AG04450 (cell line): ENCODE results near the gene TTC28. TPM values are rescaled to one million over a fixed set of nuclear protein-coding genes. Genes with fewer than 3 reads are reported as not detected.
A peak's percentile ranks its signal among the peaks of the same experiment; 100 is the strongest.

ENCODE experiments used
- CTCF ChIA-PET: fragments of 300-600, 350-600 bp; formaldehyde crosslinking; extraction: SDS; loops from one replicate; lab custom pipeline; 2022; ENCODE audit warnings: antibody characterized with exemption, inconsistent platforms; lab: Charles Lee
- POLR2A ChIA-PET: fragments of 350-600 bp; formaldehyde crosslinking; extraction: SDS; loops from one replicate; lab custom pipeline; 2021; ENCODE audit warnings: antibody characterized with exemption, inconsistent platforms; lab: Yijun Ruan, JAX
- DNase-seq: peaks from one replicate; pipeline ENCODE4 v3.0.0-alpha.2; 2011; ENCODE audit warnings: low read depth, low spot score
- H3K27ac ChIP-seq: one replicate; pipeline ENCODE4 v1.5.1; 2012; ENCODE audit warnings: low read depth, low read length, control low read depth
- H3K27me3 ChIP-seq: one replicate; pipeline ENCODE4 v1.6.0; 2012; ENCODE audit warnings: low read length; ENCODE audit not compliant: control insufficient read depth, insufficient read depth
- H3K4me3 ChIP-seq: 2 replicates; pipeline ENCODE4 v1.5.1; 2011; ENCODE audit warnings: mild to moderate bottlenecking, low read depth, low read length, control low read depth
- H3K9me3 ChIP-seq: 2 replicates; pipeline ENCODE4 v1.5.1; 2012; ENCODE audit warnings: low read length; ENCODE audit not compliant: control insufficient read depth, insufficient read depth
- polyA plus RNA-seq: library from polyadenylated mRNA; depleted of rRNA; stranded (reverse); fragments of >200 nt; gene quantifications from 2 replicates; pipeline ENCODE4 v1.2.3, GENCODE V29; 2011
- TF ChIP-seq, protein P1 (sequence below): IDR thresholded peaks from 2 replicates; pipeline ENCODE4 v1.5.1; 2011; ENCODE audit warnings: low read depth, low read length, control low read depth, inconsistent platforms

TTC28 gene
- polyA plus RNA-seq, 1 experiment, result 11.2 TPM

DNA sequence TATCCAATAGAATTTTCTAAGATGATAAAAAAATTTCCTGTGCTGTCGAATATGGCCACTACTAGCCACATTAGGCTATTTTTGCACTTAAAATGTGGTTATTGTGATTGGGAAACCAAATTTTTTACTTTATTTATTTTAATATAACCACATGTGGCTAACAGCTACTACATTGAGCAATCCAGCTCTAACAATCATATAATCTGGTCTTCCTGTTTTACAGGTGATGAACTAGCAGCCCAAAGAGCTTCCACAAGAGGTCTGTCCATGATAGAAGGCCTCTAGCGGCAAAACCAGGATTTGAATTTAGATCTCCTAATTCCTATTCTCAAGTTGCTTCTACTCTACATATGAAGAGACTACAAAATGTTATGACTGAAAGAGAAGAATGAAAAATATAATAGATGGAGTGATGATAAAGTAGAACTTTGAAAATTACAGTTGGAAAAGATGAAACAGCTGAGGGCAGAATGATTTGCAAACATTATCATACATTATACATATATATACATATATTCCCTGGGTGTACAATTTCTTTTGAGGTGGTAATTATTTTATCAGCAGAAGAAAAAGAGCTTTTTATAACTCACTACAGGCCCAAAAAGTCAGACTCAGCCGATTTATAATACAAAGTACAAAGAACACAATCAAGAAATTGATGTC is 397.1 kb downstream of the TTC28 start:
- Histone ChIP-seq H3K27me3 (no peaks in the 10 kb centered on the region), H3K27ac (no peak overlapping the region), H3K9me3 (no peaks in the 10 kb centered on the region), H3K4me3 (no peak overlapping the region)
- CTCF ChIA-PET, result interaction anchor here (0.9 to 1.1 kb wide), 2 partner anchors 31 to 231 kb away, joined by 3 to 4 read pairs; no protein-coding TSS in a partner anchor
- DNase-seq, result peak; percentile 27
- POLR2A ChIA-PET, result interaction anchor here (0.6 kb wide), 1 partner anchor 139 kb away, joined by 3 read pairs; no protein-coding TSS in a partner anchor
- TF ChIP-seq, protein P1, sequence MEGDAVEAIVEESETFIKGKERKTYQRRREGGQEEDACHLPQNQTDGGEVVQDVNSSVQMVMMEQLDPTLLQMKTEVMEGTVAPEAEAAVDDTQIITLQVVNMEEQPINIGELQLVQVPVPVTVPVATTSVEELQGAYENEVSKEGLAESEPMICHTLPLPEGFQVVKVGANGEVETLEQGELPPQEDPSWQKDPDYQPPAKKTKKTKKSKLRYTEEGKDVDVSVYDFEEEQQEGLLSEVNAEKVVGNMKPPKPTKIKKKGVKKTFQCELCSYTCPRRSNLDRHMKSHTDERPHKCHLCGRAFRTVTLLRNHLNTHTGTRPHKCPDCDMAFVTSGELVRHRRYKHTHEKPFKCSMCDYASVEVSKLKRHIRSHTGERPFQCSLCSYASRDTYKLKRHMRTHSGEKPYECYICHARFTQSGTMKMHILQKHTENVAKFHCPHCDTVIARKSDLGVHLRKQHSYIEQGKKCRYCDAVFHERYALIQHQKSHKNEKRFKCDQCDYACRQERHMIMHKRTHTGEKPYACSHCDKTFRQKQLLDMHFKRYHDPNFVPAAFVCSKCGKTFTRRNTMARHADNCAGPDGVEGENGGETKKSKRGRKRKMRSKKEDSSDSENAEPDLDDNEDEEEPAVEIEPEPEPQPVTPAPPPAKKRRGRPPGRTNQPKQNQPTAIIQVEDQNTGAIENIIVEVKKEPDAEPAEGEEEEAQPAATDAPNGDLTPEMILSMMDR, result no peak

- Histone ChIP-seq H3K4me3 (no peak overlapping the region), H3K27me3 (no peaks in the 10 kb centered on the region), H3K9me3 (no peaks in the 10 kb centered on the region), H3K27ac (no peak overlapping the region)
- CTCF ChIA-PET, result no interaction called here
- DNase-seq, result peak; percentile 37
- TF ChIP-seq, protein P1, result no peak
- POLR2A ChIA-PET, result interaction anchor here (1.0 kb wide), 1 partner anchor 145 kb away, joined by 4 read pairs; no protein-coding TSS in a partner anchor
These were observed 399.8 kb downstream of the TTC28 start for GRCh38 chr22:28279888-28280287.

- POLR2A ChIA-PET, result no interaction called here
- CTCF ChIA-PET, result interaction anchor here (0.7 kb wide), 1 partner anchor 332 kb away, joined by 3 read pairs; no protein-coding TSS in a partner anchor
These were observed 410.4 kb downstream of the TTC28 start for GRCh38 chr22:28269277-28269676.

DNA sequence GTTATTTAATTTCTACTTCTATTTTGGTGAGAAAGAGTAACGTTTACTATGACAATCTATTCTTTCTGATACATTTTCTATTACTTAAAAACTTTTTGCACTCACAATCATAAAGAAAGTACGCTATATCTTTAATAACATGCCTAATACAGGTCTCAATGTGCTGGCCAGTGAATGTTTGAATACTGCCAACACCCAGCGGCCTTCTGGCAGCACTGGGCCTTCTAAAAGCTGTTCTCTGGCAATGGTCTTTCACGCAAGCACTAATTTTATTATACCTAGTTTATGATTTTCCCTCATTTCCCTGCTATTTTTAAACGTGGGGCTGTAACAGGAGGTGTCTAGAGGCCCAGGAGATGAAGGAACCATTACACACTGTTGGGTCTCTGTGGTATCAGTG is 410.8 kb downstream of the TTC28 start:
- POLR2A ChIA-PET, result no interaction called here
- H3K27ac ChIP-seq, result no peak overlapping the region
- TF ChIP-seq, protein P1, result no peak
- no peaks in the 10 kb centered on the region for H3K27me3 ChIP-seq
- no peak for DNase-seq
- H3K4me3 ChIP-seq, result no peak overlapping the region
- CTCF ChIA-PET, result interaction anchor here (0.7 kb wide), 1 partner anchor 332 kb away, joined by 3 read pairs; no protein-coding TSS in a partner anchor
- no peaks in the 10 kb centered on the region for H3K9me3 ChIP-seq

More at GRCh38 chr22:28269277-28269676, 410.4 kb downstream of the TTC28 start:
- H3K9me3 ChIP-seq, result no peaks in the 10 kb centered on the region
- DNase-seq, result no peak
- H3K4me3 ChIP-seq, result no peak overlapping the region
- H3K27ac ChIP-seq, result no peak overlapping the region
- no peaks in the 10 kb centered on the region for H3K27me3 ChIP-seq
- TF ChIP-seq, protein P1, result no peak

DNA sequence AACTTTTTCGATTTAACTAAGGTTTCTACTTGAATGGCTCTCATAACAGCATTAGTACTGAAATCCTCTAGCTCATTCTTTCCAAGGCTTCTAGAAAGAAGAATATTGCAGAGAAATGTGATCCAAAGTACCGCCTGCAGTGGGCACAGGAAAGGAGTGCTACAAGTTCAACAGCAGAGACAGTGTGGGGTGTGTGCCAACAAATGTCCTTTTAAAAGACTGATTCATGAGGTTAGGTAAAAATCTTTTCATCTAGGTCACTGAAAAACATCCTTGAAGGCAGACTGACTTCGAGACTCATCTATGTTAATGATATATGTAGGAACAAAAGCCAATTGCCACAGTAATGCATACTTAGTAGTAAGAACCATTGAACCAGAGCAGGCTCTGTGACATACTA is 411.5 kb downstream of the TTC28 start:
- Histone ChIP-seq H3K4me3 (no peak overlapping the region), H3K27ac (no peak overlapping the region), H3K9me3 (no peaks in the 10 kb centered on the region), H3K27me3 (no peaks in the 10 kb centered on the region)
- no peak for DNase-seq
- POLR2A ChIA-PET, result no interaction called here
- CTCF ChIA-PET, result no interaction called here
- TF ChIP-seq, protein P1, result no peak
